Vagina (tissue), 2 donors: ENCODE results near the gene DOK3. TPM values are rescaled to one million over a fixed set of nuclear protein-coding genes. Genes with fewer than 3 reads are reported as not detected.

Experiments
- DNase-seq, 2 donors: peaks; one replicate each; pipeline ENCODE4 v3.0.0-alpha.2; 2017; ENCODE audit errors: extremely low spot score in 2 of 2
- H3K27ac ChIP-seq: fragments of 200-600 bp; sonication (generic); one replicate; pipeline ENCODE4 v1.5.1; 2019
- H3K27me3 ChIP-seq: fragments of 200-600 bp; sonication (generic); one replicate; pipeline ENCODE4 v1.5.1; 2019
- H3K36me3 ChIP-seq, 2 donors: fragments of 200-600 bp; sonication (generic); one replicate each; pipeline ENCODE4 v1.5.1; 2017 to 2019
- H3K4me1 ChIP-seq: fragments of 200-600 bp; sonication (generic); one replicate; pipeline ENCODE4 v1.5.1; 2019
- H3K4me3 ChIP-seq, 2 donors: fragments of 200-600 bp; sonication (generic); 1 replicate in 1 of 2; 2 replicates in 1 of 2; pipeline ENCODE4 v1.5.1; 2016 to 2019
- H3K9me3 ChIP-seq: fragments of 200-600 bp; sonication (generic); one replicate; pipeline ENCODE4 v1.5.1; 2019
- CTCF ChIP-seq, 3 experiments: fragments of 450-650 bp in 2 of 3; fragments of 200-600 bp in 1 of 3; sonication (generic) in 1 of 3; IDR thresholded peaks; one replicate each; pipeline ENCODE4 v1.5.1; 2017 to 2019; ENCODE audit warnings: antibody characterized with exemption in 3 of 3, mild to moderate bottlenecking in 2 of 3, moderate library complexity in 2 of 3
- POLR2A ChIP-seq, 2 donors: fragments of 450-650 bp; IDR thresholded peaks; one replicate each; pipeline ENCODE4 v1.6.1; 2017; ENCODE audit warnings: antibody characterized with exemption in 2 of 2, mild to moderate bottlenecking in 2 of 2, moderate library complexity in 2 of 2
- POLR2AphosphoS5 ChIP-seq, 2 donors: sonication (generic); formaldehyde crosslinking; IDR thresholded peaks; one replicate each; pipeline ENCODE4 v1.9.0; 2017; ENCODE audit warnings: antibody characterized with exemption in 2 of 2, mild to moderate bottlenecking in 2 of 2, low read depth in 1 of 2; ENCODE audit not compliant: insufficient read depth in 1 of 2
- intact Hi-C: fragments of 100-400 bp; cut with DNase I; formaldehyde crosslinking; loops from one replicate; pipeline ENCODE4 v1.15.1; 2023
- total RNA-seq: library from RNA; depleted of rRNA; stranded (reverse); fragments of >200 nt; gene quantifications from one replicate; pipeline ENCODE4 v1.2.3, GENCODE V29; 2016

DOK3 gene
- total RNA-seq, 1 donor from 2014 or later = 12.0 TPM

DNA sequence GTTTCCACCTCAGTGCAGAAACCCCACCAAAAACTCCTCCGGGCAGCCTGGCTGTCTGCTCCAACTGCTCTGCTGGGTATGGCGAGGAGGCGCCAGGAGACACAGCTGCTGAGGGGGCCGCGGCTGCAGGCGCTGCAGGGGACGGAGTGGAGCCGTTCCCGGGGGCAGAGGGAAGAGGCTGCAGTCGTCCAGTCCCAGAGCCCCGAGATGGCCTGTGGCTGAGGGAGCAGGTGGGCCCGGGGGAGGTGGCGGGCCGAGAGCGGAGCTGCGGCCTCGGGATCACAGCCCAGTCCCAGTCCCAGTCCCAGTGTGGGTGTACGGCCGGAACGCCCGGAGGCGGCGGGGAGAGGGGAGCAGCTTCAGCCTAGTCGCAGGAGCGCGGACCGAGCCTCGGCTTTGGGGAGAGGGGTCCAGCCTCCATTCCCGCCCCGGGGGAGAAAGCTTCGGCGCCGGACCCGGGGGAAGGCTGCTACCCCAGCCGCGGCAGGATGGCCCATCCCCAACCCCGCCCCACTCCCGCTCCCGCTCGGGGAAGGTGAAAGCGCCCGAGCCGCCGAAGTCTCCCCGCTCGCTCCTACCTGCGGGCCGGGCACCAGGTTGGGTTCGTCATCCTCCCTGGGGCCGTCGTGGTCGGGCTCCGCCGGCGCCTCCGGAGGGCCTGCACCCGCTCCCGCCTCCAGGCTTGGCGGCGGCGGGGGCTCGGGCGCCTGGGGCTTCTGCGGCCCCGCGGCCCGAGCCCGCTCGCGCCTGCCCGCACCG, 44.2 kb upstream of the DOK3 start:
- Histone ChIP-seq H3K27ac (peak overlapping the region; percentile 86), H3K4me3 (peak overlapping the region; percentile 92 to 93), H3K4me1 (peaks cover 44% of the 10 kb centered on the region), H3K9me3 (no peaks in the 10 kb centered on the region), H3K36me3 (peaks cover 0 to 3% of the 10 kb centered on the region in 2 donors), H3K27me3 (no peaks in the 10 kb centered on the region)
- no peak for DNase-seq
- TF ChIP-seq CTCF (IDR thresholded peaks at IDR 0.05) (no peak), POLR2AphosphoS5 (IDR thresholded peaks at IDR 0.05; ENCODE audit: insufficient read depth in 1 of 2, low read depth in 1 of 2) (peak in 1 of 2 donors; percentile 21)
- intact Hi-C loops = no loop called here

DNA sequence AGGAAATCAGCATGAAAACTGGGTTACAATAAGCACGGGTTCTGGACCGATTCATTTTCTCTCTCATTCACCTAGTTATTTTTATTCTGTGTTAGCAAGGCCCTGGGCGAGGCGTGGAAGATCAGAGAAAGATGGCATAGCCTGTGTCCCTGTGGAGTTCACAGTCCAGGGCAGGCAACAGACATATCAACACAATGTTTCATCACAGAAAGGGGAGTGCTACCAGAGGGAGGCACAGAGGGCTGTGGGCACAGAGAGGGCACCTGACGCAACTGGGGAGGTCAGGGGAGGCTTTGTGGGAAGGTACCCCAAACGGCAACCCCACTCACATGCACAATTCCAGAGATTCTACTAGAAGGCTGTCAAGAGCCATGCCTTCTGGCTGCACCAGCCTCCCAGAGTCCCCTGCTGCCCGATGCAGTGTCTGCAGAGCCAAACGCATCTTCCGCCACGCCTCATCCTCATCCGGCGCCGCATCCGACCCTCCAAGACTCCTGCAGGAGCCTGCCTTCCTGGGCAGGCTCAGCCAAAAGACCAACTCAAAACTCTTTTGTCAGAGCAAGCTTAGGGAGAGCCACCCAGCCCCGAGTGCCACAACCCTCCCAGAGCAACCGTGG, 43.3 kb upstream of the DOK3 start:
- H3K27ac ChIP-seq = peak overlapping the region; percentile 86
- no peaks in the 10 kb centered on the region for H3K9me3 ChIP-seq
- intact Hi-C loops = no loop called here
- peaks cover 53% of the 10 kb centered on the region for H3K4me1 ChIP-seq
- no peaks in the 10 kb centered on the region for H3K27me3 ChIP-seq
- no peak for DNase-seq
- TF ChIP-seq POLR2AphosphoS5 (IDR thresholded peaks at IDR 0.05; ENCODE audit: insufficient read depth in 1 of 2, low read depth in 1 of 2) (no peak), CTCF (IDR thresholded peaks at IDR 0.05) (no peak), POLR2A (IDR thresholded peaks at IDR 0.05) (no peak)
- peak overlapping the region; percentile 92 to 93 for H3K4me3 ChIP-seq
- H3K36me3 ChIP-seq = peaks cover 0 to 3% of the 10 kb centered on the region in 2 donors

GRCh38 chr5:177550122-177550521, 40.5 kb upstream of the DOK3 start:
- H3K9me3 ChIP-seq = no peaks in the 10 kb centered on the region
- intact Hi-C loops = no loop called here
- no peak for DNase-seq
- H3K27ac ChIP-seq = no peak overlapping the region
- peaks cover 0 to 3% of the 10 kb centered on the region in 2 donors for H3K36me3 ChIP-seq
- H3K4me3 ChIP-seq = no peak overlapping the region
- no peaks in the 10 kb centered on the region for H3K27me3 ChIP-seq
- peaks cover 77% of the 10 kb centered on the region for H3K4me1 ChIP-seq
- TF ChIP-seq POLR2AphosphoS5 (IDR thresholded peaks at IDR 0.05; ENCODE audit: insufficient read depth in 1 of 2, low read depth in 1 of 2) (no peak), CTCF (IDR thresholded peaks at IDR 0.05) (no peak), POLR2A (IDR thresholded peaks at IDR 0.05) (no peak)

DNA sequence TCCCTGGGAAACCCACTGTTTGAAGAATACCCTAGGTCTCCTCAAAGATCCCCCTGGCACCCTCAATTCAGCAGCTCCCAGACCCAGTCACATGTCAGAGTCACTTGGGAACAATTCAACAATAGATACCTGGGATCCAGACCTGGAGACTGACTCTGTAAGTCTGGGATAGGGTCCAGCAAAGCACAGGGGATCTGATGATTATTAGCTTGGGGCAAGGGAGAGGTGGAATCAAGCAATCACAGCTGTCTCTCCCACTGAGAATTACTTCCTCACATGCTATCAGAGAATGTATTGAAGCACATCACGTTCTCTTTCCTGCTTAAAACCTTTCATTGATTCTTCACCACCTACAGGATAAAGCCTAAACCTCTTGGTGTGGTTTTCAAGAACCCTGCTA, 38.9 kb upstream of the DOK3 start:
- no peak for TF ChIP-seq POLR2AphosphoS5 (IDR thresholded peaks at IDR 0.05; ENCODE audit: insufficient read depth in 1 of 2, low read depth in 1 of 2)
- no peak for TF ChIP-seq POLR2A (IDR thresholded peaks at IDR 0.05)
- no peak for TF ChIP-seq CTCF (IDR thresholded peaks at IDR 0.05)
- H3K4me3 ChIP-seq = no peak overlapping the region
- H3K27me3 ChIP-seq = no peaks in the 10 kb centered on the region
- H3K36me3 ChIP-seq = peaks cover 0 to 3% of the 10 kb centered on the region in 2 donors
- H3K27ac ChIP-seq = peak overlapping the region; percentile 10
- no peaks in the 10 kb centered on the region for H3K9me3 ChIP-seq
- DNase-seq = no peak
- intact Hi-C loops = no loop called here
- peaks cover 84% of the 10 kb centered on the region for H3K4me1 ChIP-seq

- Histone ChIP-seq H3K27me3 (no peaks in the 10 kb centered on the region), H3K4me1 (peaks cover 84% of the 10 kb centered on the region), H3K4me3 (no peak overlapping the region), H3K36me3 (peaks cover 0 to 3% of the 10 kb centered on the region in 2 donors), H3K9me3 (no peaks in the 10 kb centered on the region), H3K27ac (peak overlapping the region; percentile 10)
- intact Hi-C loops = no loop called here
- no peak for DNase-seq
- TF ChIP-seq CTCF (IDR thresholded peaks at IDR 0.05) = no peak
- TF ChIP-seq POLR2A (IDR thresholded peaks at IDR 0.05) = no peak
Observed at GRCh38 chr5:177547736-177548135, 38.1 kb upstream of the DOK3 start.
